IMR-90 (cell line): ENCODE data around the gene MCCD1. TPM values are rescaled to one million over a fixed set of nuclear protein-coding genes. Genes with fewer than 3 reads are reported as not detected.

Experiments used
- ATAC-seq: fragments of 200-7000 bp; cut with Tn5 transposase; 2 replicates; pipeline ENCODE4 v1.9.1; 2020; ENCODE audit warnings: low read depth, mild to moderate bottlenecking, moderate library complexity
- BruUV-seq: library from RNA; stranded (reverse); fragments of 400-500 nt; replicated peaks from 2 replicates; lab custom pipeline; 2021; lab: Mats Ljungman, UMichigan
- CTCF ChIA-PET: fragments of 300-600 bp; formaldehyde crosslinking; extraction: SDS; loops from one replicate; lab custom pipeline; 2021; ENCODE audit warnings: antibody characterized with exemption; lab: Yijun Ruan, JAX
- POLR2A ChIA-PET: fragments of 300-600 bp; sonication (Branson Sonifier 250); formaldehyde crosslinking; loops from one replicate; lab custom pipeline; 2022; ENCODE audit warnings: antibody characterized with exemption; ENCODE audit not compliant: unreplicated experiment; lab: Charles Lee
- DNase-seq: peaks from one replicate; pipeline ENCODE4 v3.0.0; 2013
- H2AFZ ChIP-seq: replicated peaks from 2 replicates; pipeline ENCODE3; 2013; ENCODE audit warnings: low read length, mild to moderate bottlenecking; ENCODE audit not compliant: poor library complexity
- H2AK5ac ChIP-seq: 2 replicates; pipeline ENCODE4 v1.6.1; 2013; ENCODE audit warnings: low read depth, low read length, inconsistent platforms
- H2AK9ac ChIP-seq: replicated peaks from 2 replicates; pipeline ENCODE3; 2013; ENCODE audit warnings: mild to moderate bottlenecking, low read depth, low read length, moderate library complexity; ENCODE audit not compliant: poor library complexity
- H2BK120ac ChIP-seq: 2 replicates; pipeline ENCODE4 v1.6.1; 2013; ENCODE audit warnings: low read depth, low read length, inconsistent platforms
- H2BK15ac ChIP-seq: 3 replicates; pipeline ENCODE4 v1.6.1; 2013; ENCODE audit warnings: low read depth, low read length, inconsistent platforms
- H2BK20ac ChIP-seq: 2 replicates; pipeline ENCODE4 v1.6.1; 2013; ENCODE audit warnings: low read depth, mild to moderate bottlenecking, inconsistent platforms, low read length, moderate library complexity
- H2BK5ac ChIP-seq: 2 replicates; pipeline ENCODE4 v1.6.1; 2013; ENCODE audit warnings: mild to moderate bottlenecking, low read depth, low read length, inconsistent platforms; ENCODE audit not compliant: poor library complexity, severe bottlenecking
- H3K14ac ChIP-seq: replicated peaks from 2 replicates; pipeline ENCODE4 v1.6.1; 2013; ENCODE audit warnings: low read depth, low read length, inconsistent platforms
- H3K18ac ChIP-seq: 2 replicates; pipeline ENCODE4 v1.6.1; 2013; ENCODE audit warnings: low read depth, low read length, control low read depth
- H3K23ac ChIP-seq: 2 replicates; pipeline ENCODE4 v1.6.1; 2013; ENCODE audit warnings: low read depth, low read length, inconsistent platforms
- H3K27ac ChIP-seq: 2 replicates; pipeline ENCODE4 v1.5.1; 2013; ENCODE audit warnings: mild to moderate bottlenecking, control low read depth, low read length; ENCODE audit not compliant: insufficient read depth
- H3K27me3 ChIP-seq: 2 replicates; pipeline ENCODE4 v1.6.1; 2013; ENCODE audit warnings: low read length; ENCODE audit not compliant: control insufficient read depth, insufficient read depth
- H3K36me3 ChIP-seq: 2 replicates; pipeline ENCODE4 v1.6.1; 2013; ENCODE audit warnings: low read length, mixed read lengths; ENCODE audit not compliant: control insufficient read depth, insufficient read depth
- H3K4ac ChIP-seq: 2 replicates; pipeline ENCODE4 v1.6.1; 2013; ENCODE audit warnings: low read depth, low read length, inconsistent platforms
- H3K4me1 ChIP-seq: 2 replicates; pipeline ENCODE4 v1.6.1; 2013; ENCODE audit warnings: low read length, mixed read lengths; ENCODE audit not compliant: control insufficient read depth, insufficient read depth
- H3K4me2 ChIP-seq: 2 replicates; pipeline ENCODE4 v1.6.1; 2013; ENCODE audit warnings: low read depth, mild to moderate bottlenecking, control low read depth, low read length, moderate library complexity
- H3K4me3 ChIP-seq: 2 replicates; pipeline ENCODE4 v1.5.1; 2013; ENCODE audit warnings: low read depth, mild to moderate bottlenecking, control low read depth, low read length, moderate library complexity; ENCODE audit not compliant: insufficient read depth
- H3K56ac ChIP-seq: 2 replicates; pipeline ENCODE4 v1.6.1; 2013; ENCODE audit warnings: low read length, inconsistent platforms; ENCODE audit not compliant: insufficient read depth; ENCODE audit errors: extremely low read depth
- H3K79me1 ChIP-seq, 2 experiments: 2 replicates each; pipeline ENCODE4 v1.6.1; 2013; ENCODE audit warnings: low read length in 2 of 2, inconsistent platforms in 1 of 2, low read depth in 1 of 2
- H3K9ac ChIP-seq: 2 replicates; pipeline ENCODE4 v1.6.1; 2013; ENCODE audit warnings: low read depth, low read length, control low read depth
- H3K9me1 ChIP-seq: 2 replicates; pipeline ENCODE4 v1.6.1; 2013; ENCODE audit warnings: low read length, inconsistent platforms; ENCODE audit not compliant: insufficient read depth
- H3K9me3 ChIP-seq: 2 replicates; pipeline ENCODE4 v1.6.1; 2013; ENCODE audit warnings: low read length; ENCODE audit not compliant: control insufficient read depth, insufficient read depth
- H4K20me1 ChIP-seq: 2 replicates; pipeline ENCODE4 v1.6.1; 2013; ENCODE audit warnings: low read length, inconsistent platforms; ENCODE audit not compliant: insufficient read depth
- H4K5ac ChIP-seq: 2 replicates; pipeline ENCODE4 v1.6.1; 2013; ENCODE audit warnings: mild to moderate bottlenecking, low read depth, low read length, control low read depth
- H4K8ac ChIP-seq, 2 experiments: 2 replicates each; pipeline ENCODE4 v1.6.1; 2013; ENCODE audit warnings: low read depth in 2 of 2, low read length in 2 of 2, control low read depth in 1 of 2, inconsistent platforms in 1 of 2
- H4K91ac ChIP-seq: 2 replicates; pipeline ENCODE4 v1.6.1; 2013; ENCODE audit warnings: low read depth, low read length, inconsistent platforms; ENCODE audit not compliant: insufficient read depth
- BHLHE40 ChIP-seq: fragments of 150-350 bp; IDR thresholded peaks from 2 replicates; pipeline ENCODE4 v1.6.1; 2016; ENCODE audit warnings: mild to moderate bottlenecking, low read depth, low read length
- CEBPB ChIP-seq: IDR thresholded peaks from 2 replicates; pipeline ENCODE4 v1.6.1; 2012; ENCODE audit warnings: low read depth, low read length, improper control_type of control experiment
- ELK1 ChIP-seq: fragments of 150-350 bp; IDR thresholded peaks from 2 replicates; pipeline ENCODE4 v1.6.1; 2016; ENCODE audit warnings: low read depth, mild to moderate bottlenecking, low read length, moderate library complexity, borderline replicate concordance
- MAFK ChIP-seq: IDR thresholded peaks from 2 replicates; pipeline ENCODE4 v1.6.1; 2012; ENCODE audit warnings: low read depth, low read length, improper control_type of control experiment
- MAZ ChIP-seq: IDR thresholded peaks from 2 replicates; pipeline ENCODE4 v1.6.1; 2012; ENCODE audit warnings: low read depth, mild to moderate bottlenecking, low read length, improper control_type of control experiment, moderate library complexity, borderline replicate concordance
- MXI1 ChIP-seq: IDR thresholded peaks from 2 replicates; pipeline ENCODE4 v1.6.1; 2012; ENCODE audit warnings: low read depth, mild to moderate bottlenecking, low read length, moderate library complexity, borderline replicate concordance
- NFE2L2 ChIP-seq: fragments of 150-350 bp; IDR thresholded peaks from 2 replicates; pipeline ENCODE4 v1.6.1; 2016; ENCODE audit warnings: low read depth, mild to moderate bottlenecking, low read length
- POLR2A ChIP-seq: IDR thresholded peaks from 2 replicates; pipeline ENCODE4 v1.6.1; 2012; ENCODE audit warnings: mild to moderate bottlenecking, low read depth, low read length
- RAD21 ChIP-seq: IDR thresholded peaks from 2 replicates; pipeline ENCODE4 v1.6.1; 2012; ENCODE audit warnings: low read length, improper control_type of control experiment
- RCOR1 ChIP-seq: IDR thresholded peaks from 2 replicates; pipeline ENCODE4 v1.6.1; 2012; ENCODE audit warnings: mild to moderate bottlenecking, low read length, improper control_type of control experiment; ENCODE audit not compliant: insufficient replicate concordance
- RFX5 ChIP-seq: IDR thresholded peaks from 2 replicates; pipeline ENCODE4 v1.8.0; 2012; ENCODE audit warnings: low read depth, mild to moderate bottlenecking, low read length, moderate library complexity
- SMC3 ChIP-seq: fragments of 150-350 bp; IDR thresholded peaks from 2 replicates; pipeline ENCODE4 v1.6.1; 2016; ENCODE audit warnings: low read depth, mild to moderate bottlenecking, antibody characterized with exemption, low read length, moderate library complexity
- USF2 ChIP-seq: fragments of 150-350 bp; IDR thresholded peaks from 2 replicates; pipeline ENCODE4 v1.6.1; 2017; ENCODE audit warnings: mild to moderate bottlenecking, antibody characterized with exemption, low read length, low read depth
- WGBS, 2 experiments: methylation state at CpG; one replicate each; pipeline versions ENCODE4 v1.1.5 to v1.1.7; 2013; ENCODE audit warnings: missing lambda C conversion rate in 2 of 2; ENCODE audit not compliant: insufficient read length in 1 of 2; ENCODE audit errors: extremely low coverage in 2 of 2; 5-methylcytosine and 5-hydroxymethylcytosine counted together
- dilution Hi-C: fragments of 300-500 bp; cut with HindIII; formaldehyde crosslinking; loops from one replicate; pipeline ENCODE4 v1.14.3; 2018; ENCODE audit warnings: low sequenced_read_pairs; ENCODE audit not compliant: unreplicated experiment
- in situ Hi-C: fragments of 300-500 bp; cut with MboI; formaldehyde crosslinking; loops from 3 replicates; pipeline ENCODE4 v1.14.3; 2019; ENCODE audit warnings: low sequenced_read_pairs, inconsistent platforms, mixed read lengths
- intact Hi-C: fragments of 100-400 bp; cut with micrococcal nuclease; formaldehyde crosslinking; loops from 2 replicates; pipeline ENCODE4 v1.10.0; 2022
- polyA plus RNA-seq, 3 experiments: library from polyadenylated mRNA; depleted of rRNA; stranded (reverse); fragments of >200 nt; gene quantifications; 2 replicates each; pipeline ENCODE4 v1.2.3, GENCODE V29; 2012; ENCODE audit warnings: low replicate concordance in 1 of 3
- total RNA-seq: library from RNA; depleted of rRNA; stranded (reverse); fragments of >200 nt; gene quantifications from 2 replicates; pipeline ENCODE4 v1.2.3, GENCODE V29; 2012

The MCCD1 gene
- total and polyA plus RNA-seq, 2 of the 4 experiments (the other 2 are of a cell fraction) = not detected

- no peak overlapping the region for H3K18ac ChIP-seq
- no peak overlapping the region for H3K4me3 ChIP-seq
- H3K14ac ChIP-seq = no peak overlapping the region
- in situ Hi-C loops = loop anchor here (5.0 to 10.0 kb wide), 3 partner anchors 52 to 290 kb away; no protein-coding TSS in a partner anchor
- BruUV-seq = no TSS peak
- no peak overlapping the region for H4K5ac ChIP-seq
- H3K27me3 ChIP-seq = no peaks in the 10 kb centered on the region
- POLR2A ChIA-PET = interaction anchor here (0.6 kb wide), 1 partner anchor 50 kb away, joined by 3 read pairs; no protein-coding TSS in a partner anchor
- H2AK9ac ChIP-seq = no peak overlapping the region
- H3K79me1 ChIP-seq = peaks cover 8 to 52% of the 10 kb centered on the region in 2 experiments; a peak in 3 of 4 replicates
- H2BK5ac ChIP-seq = no peak overlapping the region
- no peak overlapping the region for H4K8ac ChIP-seq
- H4K20me1 ChIP-seq = peaks cover 21% of the 10 kb centered on the region
- TF ChIP-seq SMC3 (no peak), MAFK (no peak), ELK1 (no peak), CEBPB (no peak), NFE2L2 (no peak), RCOR1 (no peak), MAZ (no peak), RAD21 (no peak), MXI1 (no peak), RFX5 (no peak), BHLHE40 (no peak), POLR2A (no peak), USF2 (no peak)
- H2BK120ac ChIP-seq = no peak overlapping the region
- H3K4me1 ChIP-seq = peaks cover 12% of the 10 kb centered on the region
- intact Hi-C loops = loop anchor here (5.0 kb wide), 3 partner anchors 38 to 408 kb away; partner anchors contain the start of genes HSPA1B and LTB
- CTCF ChIA-PET = no interaction called here
- no peak overlapping the region for H3K23ac ChIP-seq
- no peak overlapping the region for H2AK5ac ChIP-seq
- H3K27ac ChIP-seq = no peak overlapping the region
- dilution Hi-C loops = no loop called here
- no peak overlapping the region for H3K4me2 ChIP-seq
- H2BK20ac ChIP-seq = no peak overlapping the region
- no peak overlapping the region for H3K4ac ChIP-seq
- H2AFZ ChIP-seq = no peak overlapping the region
- no peak overlapping the region for H3K9ac ChIP-seq
- peaks cover 9% of the 10 kb centered on the region for H3K36me3 ChIP-seq
- WGBS, 2 experiments = no CpG with 5 or more reads among the region's 2 CpGs
- no peak for ATAC-seq
- no peak overlapping the region for H3K56ac ChIP-seq
- DNase-seq = no peak
- H3K9me1 ChIP-seq = peaks cover 6% of the 10 kb centered on the region
- no peak overlapping the region for H2BK15ac ChIP-seq
- H4K91ac ChIP-seq = no peak overlapping the region
- H3K9me3 ChIP-seq = no peaks in the 10 kb centered on the region
Measured at GRCh38 chr6:31544676-31545075, 15.9 kb downstream of the MCCD1 start.
